ENCODE data around the gene CELF2. TPM values are rescaled to one million over a fixed set of nuclear protein-coding genes. Genes with fewer than 3 reads are reported as not detected.

CELF2 gene
- total RNA-seq, 1 donor from 2014 or later, result 27.5 TPM

GRCh38 chr10:11058965-11059364 is 41.3 kb downstream of the CELF2 start:
- no peaks in the 10 kb centered on the region for H3K36me3 Mint-ChIP-seq (ENCODE audit: low read depth, unreplicated experiment)
- H3K9me3 Mint-ChIP-seq (ENCODE audit: unreplicated experiment), result no peaks in the 10 kb centered on the region
- no peak for TF ChIP-seq CTCF (IDR thresholded peaks at IDR 0.05; ENCODE audit: unreplicated experiment)
- no peak overlapping the region for H3K4me3 Mint-ChIP-seq (ENCODE audit: unreplicated experiment)
- H3K27me3 Mint-ChIP-seq (ENCODE audit: unreplicated experiment), result no peaks in the 10 kb centered on the region
- DNase-seq (ENCODE audit: low spot score), result no peak
- peaks cover 3% of the 10 kb centered on the region for H3K4me1 Mint-ChIP-seq (ENCODE audit: unreplicated experiment)
- H3K27ac Mint-ChIP-seq (ENCODE audit: unreplicated experiment), result no peak overlapping the region

- H3K4me1 Mint-ChIP-seq (ENCODE audit: unreplicated experiment), result peaks cover 3% of the 10 kb centered on the region
These were observed 46.2 kb downstream of the CELF2 start for GRCh38 chr10:11063856-11064255.

GRCh38 chr10:11064832-11065231 is 47.2 kb downstream of the CELF2 start:
- Mint-ChIP-seq H3K27me3 (ENCODE audit: unreplicated experiment) (no peaks in the 10 kb centered on the region), H3K36me3 (ENCODE audit: low read depth, unreplicated experiment) (no peaks in the 10 kb centered on the region), H3K4me3 (ENCODE audit: unreplicated experiment) (no peak overlapping the region), H3K27ac (ENCODE audit: unreplicated experiment) (no peak overlapping the region), H3K4me1 (ENCODE audit: unreplicated experiment) (no peaks in the 10 kb centered on the region), H3K9me3 (ENCODE audit: unreplicated experiment) (no peaks in the 10 kb centered on the region)
- TF ChIP-seq CTCF (IDR thresholded peaks at IDR 0.05; ENCODE audit: unreplicated experiment), result no peak
- no peak for DNase-seq (ENCODE audit: low spot score)

More at GRCh38 chr10:11063856-11064255, 46.2 kb downstream of the CELF2 start:
- TF ChIP-seq CTCF (IDR thresholded peaks at IDR 0.05; ENCODE audit: unreplicated experiment), result no peak
- Mint-ChIP-seq H3K9me3 (ENCODE audit: unreplicated experiment) (no peaks in the 10 kb centered on the region), H3K4me3 (ENCODE audit: unreplicated experiment) (no peak overlapping the region), H3K36me3 (ENCODE audit: low read depth, unreplicated experiment) (no peaks in the 10 kb centered on the region), H3K27me3 (ENCODE audit: unreplicated experiment) (no peaks in the 10 kb centered on the region), H3K27ac (ENCODE audit: unreplicated experiment) (no peak overlapping the region)
- no peak for DNase-seq (ENCODE audit: low spot score)

GRCh38 chr10:11065567-11065966 is 47.9 kb downstream of the CELF2 start:
- TF ChIP-seq CTCF (IDR thresholded peaks at IDR 0.05; ENCODE audit: unreplicated experiment), result no peak
- DNase-seq (ENCODE audit: low spot score), result no peak
- Mint-ChIP-seq H3K27ac (ENCODE audit: unreplicated experiment) (no peak overlapping the region), H3K4me1 (ENCODE audit: unreplicated experiment) (no peaks in the 10 kb centered on the region), H3K9me3 (ENCODE audit: unreplicated experiment) (no peaks in the 10 kb centered on the region), H3K27me3 (ENCODE audit: unreplicated experiment) (no peaks in the 10 kb centered on the region), H3K4me3 (ENCODE audit: unreplicated experiment) (no peak overlapping the region), H3K36me3 (ENCODE audit: low read depth, unreplicated experiment) (no peaks in the 10 kb centered on the region)

- DNase-seq (ENCODE audit: low spot score), result no peak
- H3K36me3 Mint-ChIP-seq (ENCODE audit: low read depth, unreplicated experiment), result no peaks in the 10 kb centered on the region
- no peak for TF ChIP-seq CTCF (IDR thresholded peaks at IDR 0.05; ENCODE audit: unreplicated experiment)
- no peaks in the 10 kb centered on the region for H3K4me1 Mint-ChIP-seq (ENCODE audit: unreplicated experiment)
- no peaks in the 10 kb centered on the region for H3K27me3 Mint-ChIP-seq (ENCODE audit: unreplicated experiment)
- H3K9me3 Mint-ChIP-seq (ENCODE audit: unreplicated experiment), result no peaks in the 10 kb centered on the region
- no peak overlapping the region for H3K27ac Mint-ChIP-seq (ENCODE audit: unreplicated experiment)
- no peak overlapping the region for H3K4me3 Mint-ChIP-seq (ENCODE audit: unreplicated experiment)
These were observed 48.8 kb downstream of the CELF2 start for GRCh38 chr10:11066520-11066919.
